IMR-90 (cell line): ENCODE measurements around the gene SYNPO2. TPM values are rescaled to one million over a fixed set of nuclear protein-coding genes. Genes with fewer than 3 reads are reported as not detected.

Experiments
- ATAC-seq: fragments of 200-7000 bp; cut with Tn5 transposase; 2 replicates; pipeline ENCODE4 v1.9.1; 2020; ENCODE audit warnings: low read depth, mild to moderate bottlenecking, moderate library complexity
- BruUV-seq: library from RNA; stranded (reverse); fragments of 400-500 nt; replicated peaks from 2 replicates; lab custom pipeline; 2021; lab: Mats Ljungman, UMichigan
- CTCF ChIA-PET: fragments of 300-600 bp; formaldehyde crosslinking; extraction: SDS; loops from one replicate; lab custom pipeline; 2021; ENCODE audit warnings: antibody characterized with exemption; lab: Yijun Ruan, JAX
- POLR2A ChIA-PET: fragments of 300-600 bp; sonication (Branson Sonifier 250); formaldehyde crosslinking; loops from one replicate; lab custom pipeline; 2022; ENCODE audit warnings: antibody characterized with exemption; ENCODE audit not compliant: unreplicated experiment; lab: Charles Lee
- DNase-seq: peaks from one replicate; pipeline ENCODE4 v3.0.0; 2013
- H2AFZ ChIP-seq: replicated peaks from 2 replicates; pipeline ENCODE3; 2013; ENCODE audit warnings: low read length, mild to moderate bottlenecking; ENCODE audit not compliant: poor library complexity
- H2AK5ac ChIP-seq: 2 replicates; pipeline ENCODE4 v1.6.1; 2013; ENCODE audit warnings: low read depth, low read length, inconsistent platforms
- H2AK9ac ChIP-seq: replicated peaks from 2 replicates; pipeline ENCODE3; 2013; ENCODE audit warnings: mild to moderate bottlenecking, low read depth, low read length, moderate library complexity; ENCODE audit not compliant: poor library complexity
- H2BK120ac ChIP-seq: 2 replicates; pipeline ENCODE4 v1.6.1; 2013; ENCODE audit warnings: low read depth, low read length, inconsistent platforms
- H2BK15ac ChIP-seq: 3 replicates; pipeline ENCODE4 v1.6.1; 2013; ENCODE audit warnings: low read depth, low read length, inconsistent platforms
- H2BK20ac ChIP-seq: 2 replicates; pipeline ENCODE4 v1.6.1; 2013; ENCODE audit warnings: low read depth, mild to moderate bottlenecking, inconsistent platforms, low read length, moderate library complexity
- H2BK5ac ChIP-seq: 2 replicates; pipeline ENCODE4 v1.6.1; 2013; ENCODE audit warnings: mild to moderate bottlenecking, low read depth, low read length, inconsistent platforms; ENCODE audit not compliant: poor library complexity, severe bottlenecking
- H3K14ac ChIP-seq: replicated peaks from 2 replicates; pipeline ENCODE4 v1.6.1; 2013; ENCODE audit warnings: low read depth, low read length, inconsistent platforms
- H3K18ac ChIP-seq: 2 replicates; pipeline ENCODE4 v1.6.1; 2013; ENCODE audit warnings: low read depth, low read length, control low read depth
- H3K23ac ChIP-seq: 2 replicates; pipeline ENCODE4 v1.6.1; 2013; ENCODE audit warnings: low read depth, low read length, inconsistent platforms
- H3K27ac ChIP-seq: 2 replicates; pipeline ENCODE4 v1.5.1; 2013; ENCODE audit warnings: mild to moderate bottlenecking, control low read depth, low read length; ENCODE audit not compliant: insufficient read depth
- H3K27me3 ChIP-seq: 2 replicates; pipeline ENCODE4 v1.6.1; 2013; ENCODE audit warnings: low read length; ENCODE audit not compliant: control insufficient read depth, insufficient read depth
- H3K36me3 ChIP-seq: 2 replicates; pipeline ENCODE4 v1.6.1; 2013; ENCODE audit warnings: low read length, mixed read lengths; ENCODE audit not compliant: control insufficient read depth, insufficient read depth
- H3K4ac ChIP-seq: 2 replicates; pipeline ENCODE4 v1.6.1; 2013; ENCODE audit warnings: low read depth, low read length, inconsistent platforms
- H3K4me1 ChIP-seq: 2 replicates; pipeline ENCODE4 v1.6.1; 2013; ENCODE audit warnings: low read length, mixed read lengths; ENCODE audit not compliant: control insufficient read depth, insufficient read depth
- H3K4me2 ChIP-seq: 2 replicates; pipeline ENCODE4 v1.6.1; 2013; ENCODE audit warnings: low read depth, mild to moderate bottlenecking, control low read depth, low read length, moderate library complexity
- H3K4me3 ChIP-seq: 2 replicates; pipeline ENCODE4 v1.5.1; 2013; ENCODE audit warnings: low read depth, mild to moderate bottlenecking, control low read depth, low read length, moderate library complexity; ENCODE audit not compliant: insufficient read depth
- H3K56ac ChIP-seq: 2 replicates; pipeline ENCODE4 v1.6.1; 2013; ENCODE audit warnings: low read length, inconsistent platforms; ENCODE audit not compliant: insufficient read depth; ENCODE audit errors: extremely low read depth
- H3K79me1 ChIP-seq, 2 experiments: 2 replicates each; pipeline ENCODE4 v1.6.1; 2013; ENCODE audit warnings: low read length in 2 of 2, inconsistent platforms in 1 of 2, low read depth in 1 of 2
- H3K9ac ChIP-seq: 2 replicates; pipeline ENCODE4 v1.6.1; 2013; ENCODE audit warnings: low read depth, low read length, control low read depth
- H3K9me1 ChIP-seq: 2 replicates; pipeline ENCODE4 v1.6.1; 2013; ENCODE audit warnings: low read length, inconsistent platforms; ENCODE audit not compliant: insufficient read depth
- H3K9me3 ChIP-seq: 2 replicates; pipeline ENCODE4 v1.6.1; 2013; ENCODE audit warnings: low read length; ENCODE audit not compliant: control insufficient read depth, insufficient read depth
- H4K20me1 ChIP-seq: 2 replicates; pipeline ENCODE4 v1.6.1; 2013; ENCODE audit warnings: low read length, inconsistent platforms; ENCODE audit not compliant: insufficient read depth
- H4K5ac ChIP-seq: 2 replicates; pipeline ENCODE4 v1.6.1; 2013; ENCODE audit warnings: mild to moderate bottlenecking, low read depth, low read length, control low read depth
- H4K8ac ChIP-seq, 2 experiments: 2 replicates each; pipeline ENCODE4 v1.6.1; 2013; ENCODE audit warnings: low read depth in 2 of 2, low read length in 2 of 2, control low read depth in 1 of 2, inconsistent platforms in 1 of 2
- H4K91ac ChIP-seq: 2 replicates; pipeline ENCODE4 v1.6.1; 2013; ENCODE audit warnings: low read depth, low read length, inconsistent platforms; ENCODE audit not compliant: insufficient read depth
- CEBPB ChIP-seq: IDR thresholded peaks from 2 replicates; pipeline ENCODE4 v1.6.1; 2012; ENCODE audit warnings: low read depth, low read length, improper control_type of control experiment
- ELK1 ChIP-seq: fragments of 150-350 bp; IDR thresholded peaks from 2 replicates; pipeline ENCODE4 v1.6.1; 2016; ENCODE audit warnings: low read depth, mild to moderate bottlenecking, low read length, moderate library complexity, borderline replicate concordance
- FOS ChIP-seq: fragments of 150-350 bp; IDR thresholded peaks from 2 replicates; pipeline ENCODE4 v1.6.1; 2016; ENCODE audit warnings: low read depth, low read length
- MAFK ChIP-seq: IDR thresholded peaks from 2 replicates; pipeline ENCODE4 v1.6.1; 2012; ENCODE audit warnings: low read depth, low read length, improper control_type of control experiment
- WGBS, 2 experiments: methylation state at CpG; one replicate each; pipeline versions ENCODE4 v1.1.5 to v1.1.7; 2013; ENCODE audit warnings: missing lambda C conversion rate in 2 of 2; ENCODE audit not compliant: insufficient read length in 1 of 2; ENCODE audit errors: extremely low coverage in 2 of 2; 5-methylcytosine and 5-hydroxymethylcytosine counted together
- dilution Hi-C: fragments of 300-500 bp; cut with HindIII; formaldehyde crosslinking; loops from one replicate; pipeline ENCODE4 v1.14.3; 2018; ENCODE audit warnings: low sequenced_read_pairs; ENCODE audit not compliant: unreplicated experiment
- in situ Hi-C: fragments of 300-500 bp; cut with MboI; formaldehyde crosslinking; loops from 3 replicates; pipeline ENCODE4 v1.14.3; 2019; ENCODE audit warnings: low sequenced_read_pairs, inconsistent platforms, mixed read lengths
- intact Hi-C: fragments of 100-400 bp; cut with micrococcal nuclease; formaldehyde crosslinking; loops from 2 replicates; pipeline ENCODE4 v1.10.0; 2022
- polyA plus RNA-seq, 3 experiments: library from polyadenylated mRNA; depleted of rRNA; stranded (reverse); fragments of >200 nt; gene quantifications; 2 replicates each; pipeline ENCODE4 v1.2.3, GENCODE V29; 2012; ENCODE audit warnings: low replicate concordance in 1 of 3
- total RNA-seq: library from RNA; depleted of rRNA; stranded (reverse); fragments of >200 nt; gene quantifications from 2 replicates; pipeline ENCODE4 v1.2.3, GENCODE V29; 2012

SYNPO2 gene
- total and polyA plus RNA-seq, 2 of the 4 experiments (the other 2 are of a cell fraction), result 0.99 to 1.8 TPM

GRCh38 chr4:119037709-119038108 is 149.1 kb downstream of the SYNPO2 start:
- Histone ChIP-seq H4K8ac (peak overlapping the region; percentile 38 to 86; a peak in 3 of 4 replicates), H3K18ac (peak overlapping the region; percentile 74; the same call in 1 of the 2 replicates), H3K56ac (no peak overlapping the region), H2BK120ac (peak overlapping the region; percentile 92), H4K5ac (peak overlapping the region; percentile 84; the same call in 1 of the 2 replicates), H3K27me3 (no peaks in the 10 kb centered on the region), H2BK15ac (peak overlapping the region; percentile 95), H3K4ac (peak overlapping the region; percentile 56), H3K9ac (no peak overlapping the region), H3K4me3 (no peak overlapping the region), H3K27ac (no peak overlapping the region), H2AFZ (no peak overlapping the region), H3K14ac (peak overlapping the region; percentile 69; the same call in 1 of the 2 replicates), H3K4me2 (no peak overlapping the region), H3K36me3 (no peaks in the 10 kb centered on the region), H4K91ac (peak overlapping the region; percentile 86), H2BK20ac (peak overlapping the region; percentile 90), H2AK5ac (peak overlapping the region; percentile 49; the same call in 1 of the 2 replicates), H3K9me1 (peaks cover 9% of the 10 kb centered on the region), H3K4me1 (peaks cover 20% of the 10 kb centered on the region), H2AK9ac (no peak overlapping the region), H4K20me1 (no peaks in the 10 kb centered on the region), H2BK5ac (peak overlapping the region; percentile 99), H3K9me3 (no peaks in the 10 kb centered on the region), H3K79me1 (peaks cover 0 to 3% of the 10 kb centered on the region in 2 experiments; a peak in 1 of 4 replicates), H3K23ac (peak overlapping the region; percentile 29; the same call in 1 of the 2 replicates)
- BruUV-seq, result no TSS peak
- TF ChIP-seq MAFK (no peak), FOS (no peak), CEBPB (no peak), ELK1 (no peak)
- ATAC-seq, result no peak
- in situ Hi-C loops (no loop called here), intact Hi-C loops (no loop called here), dilution Hi-C loops (no loop called here)
- CTCF ChIA-PET, result interaction anchor here (0.6 to 1.3 kb wide), 2 partner anchors 8 to 49 kb away, joined by 3 read pairs; no protein-coding TSS in a partner anchor
- DNase-seq, result no peak
- POLR2A ChIA-PET, result interaction anchor here (0.7 to 1.2 kb wide), 2 partner anchors 99 to 175 kb away, joined by 3 to 4 read pairs; no protein-coding TSS in a partner anchor
- no CpG with 5 or more reads among the region's 1 CpG for WGBS, 2 experiments
